ENCODE measurements around the gene PKN1.

PKN1 gene

DNA sequence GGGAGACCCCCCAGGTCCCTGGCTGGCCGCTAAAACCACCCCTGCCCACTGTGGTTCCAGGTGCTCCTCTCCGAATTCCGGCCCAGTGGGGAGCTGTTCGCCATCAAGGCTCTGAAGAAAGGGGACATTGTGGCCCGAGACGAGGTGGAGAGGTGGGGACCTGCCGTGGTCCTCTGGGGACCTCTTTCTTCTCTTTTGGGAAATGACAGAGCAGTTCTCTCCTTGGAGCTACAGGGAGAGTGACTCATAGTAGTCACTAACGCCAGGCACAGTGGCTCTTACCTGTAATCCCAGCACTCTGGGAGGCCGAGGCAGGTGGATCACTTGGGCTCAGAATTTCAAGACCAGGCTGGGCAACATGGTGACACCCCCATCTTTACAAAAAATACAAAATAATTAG lies 34.7 kb downstream of the PKN1 start:
- no peak for DNase-seq

DNA sequence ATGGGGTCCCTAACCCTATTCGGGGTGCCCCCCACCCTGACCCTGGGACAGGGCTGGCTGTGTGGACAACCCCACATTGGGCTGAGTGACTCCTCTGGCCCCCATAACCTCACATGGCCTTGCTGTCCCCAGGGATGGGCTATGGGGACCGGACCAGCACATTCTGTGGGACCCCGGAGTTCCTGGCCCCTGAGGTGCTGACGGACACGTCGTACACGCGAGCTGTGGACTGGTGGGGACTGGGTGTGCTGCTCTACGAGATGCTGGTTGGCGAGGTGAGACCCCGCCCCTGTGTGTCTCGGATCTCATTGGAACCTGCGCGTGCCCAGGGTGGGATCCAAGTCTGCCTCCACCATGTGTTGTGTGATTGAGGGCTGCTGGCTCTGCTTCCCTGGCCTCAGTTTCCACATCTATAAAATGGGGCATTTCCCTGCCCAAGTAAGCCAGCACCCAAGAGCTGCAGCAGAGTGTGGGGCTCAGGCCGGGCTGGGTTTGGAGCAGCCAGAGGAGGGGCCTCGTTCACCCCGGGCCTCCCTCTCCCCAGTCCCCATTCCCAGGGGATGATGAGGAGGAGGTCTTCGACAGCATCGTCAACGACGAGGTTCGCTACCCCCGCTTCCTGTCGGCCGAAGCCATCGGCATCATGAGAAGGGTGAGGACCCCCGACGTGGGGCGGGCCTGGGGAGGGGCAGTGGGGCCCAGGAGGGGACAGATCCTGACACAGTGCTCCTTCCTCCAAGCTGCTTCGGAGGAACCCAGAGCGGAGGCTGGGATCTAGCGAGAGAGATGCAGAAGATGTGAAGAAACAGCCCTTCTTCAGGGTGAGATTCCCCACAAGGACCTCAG lies 37.1 kb downstream of the PKN1 start:
- no peak for DNase-seq

DNA sequence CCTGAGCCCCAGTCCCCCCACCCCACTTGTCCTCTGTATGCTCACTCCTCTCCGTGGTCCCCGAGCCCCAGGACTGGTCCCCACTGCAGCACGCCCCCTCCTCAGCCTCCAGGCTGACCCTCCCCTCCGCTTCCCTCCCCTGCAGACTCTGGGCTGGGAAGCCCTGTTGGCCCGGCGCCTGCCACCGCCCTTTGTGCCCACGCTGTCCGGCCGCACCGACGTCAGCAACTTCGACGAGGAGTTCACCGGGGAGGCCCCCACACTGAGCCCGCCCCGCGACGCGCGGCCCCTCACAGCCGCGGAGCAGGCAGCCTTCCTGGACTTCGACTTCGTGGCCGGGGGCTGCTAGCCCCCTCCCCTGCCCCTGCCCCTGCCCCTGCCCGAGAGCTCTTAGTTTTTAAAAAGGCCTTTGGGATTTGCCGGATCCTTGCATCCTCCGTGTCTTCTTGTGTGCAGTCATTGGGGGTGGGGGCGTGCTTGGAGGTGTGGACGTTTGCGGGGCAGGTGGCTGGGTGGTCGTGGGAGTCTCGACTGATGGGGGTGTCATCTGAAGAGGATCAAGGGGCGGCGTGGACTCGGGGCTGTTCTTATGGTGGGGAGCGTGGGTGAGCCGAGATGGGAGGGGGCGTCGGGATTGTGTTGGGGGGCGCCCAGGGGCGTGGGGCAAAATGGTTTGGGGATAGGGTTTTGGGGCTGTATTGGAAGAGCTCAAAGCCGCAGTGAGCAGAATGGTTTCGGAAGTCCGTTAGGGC lies 38.5 kb downstream of the PKN1 start:
- DNase-seq, result no peak

DNA sequence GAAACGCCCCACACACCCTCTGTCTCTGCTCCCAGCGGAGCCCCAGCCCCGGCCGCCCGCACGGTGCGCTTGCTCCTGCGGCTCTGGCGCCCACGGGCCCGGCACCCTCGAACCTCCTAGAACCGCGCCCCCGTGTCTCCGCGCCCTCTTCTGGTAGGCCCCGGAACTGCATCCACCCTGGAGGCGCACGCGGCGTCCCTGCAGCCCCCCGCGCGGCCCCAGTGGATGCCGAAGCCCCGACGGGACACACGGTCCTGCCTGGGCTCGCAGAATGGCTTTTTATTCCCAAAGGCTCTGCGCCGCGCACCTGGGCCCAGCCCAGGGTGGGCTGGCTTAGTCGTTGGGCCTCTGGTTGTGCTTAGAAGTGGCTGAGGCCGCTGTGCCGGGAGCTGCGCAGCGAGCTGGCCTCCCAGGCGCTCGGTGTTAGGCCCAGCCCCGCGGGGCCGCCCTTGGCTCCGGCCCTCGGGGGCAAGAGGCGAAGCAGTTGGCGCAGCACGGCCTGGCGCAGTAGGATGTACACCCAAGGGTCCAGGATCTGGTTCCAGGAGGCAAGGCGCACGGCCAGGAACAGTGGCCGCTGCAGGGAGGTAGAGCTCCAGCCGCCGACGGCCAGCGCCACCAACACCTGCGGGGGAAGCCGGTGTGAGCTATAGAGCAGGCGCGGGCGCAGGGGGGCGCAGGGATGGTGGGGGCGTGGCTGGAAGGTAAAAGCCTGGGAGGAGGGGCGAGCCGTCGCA lies 39.3 kb downstream of the PKN1 start:
- DNase-seq, result no peak

DNA sequence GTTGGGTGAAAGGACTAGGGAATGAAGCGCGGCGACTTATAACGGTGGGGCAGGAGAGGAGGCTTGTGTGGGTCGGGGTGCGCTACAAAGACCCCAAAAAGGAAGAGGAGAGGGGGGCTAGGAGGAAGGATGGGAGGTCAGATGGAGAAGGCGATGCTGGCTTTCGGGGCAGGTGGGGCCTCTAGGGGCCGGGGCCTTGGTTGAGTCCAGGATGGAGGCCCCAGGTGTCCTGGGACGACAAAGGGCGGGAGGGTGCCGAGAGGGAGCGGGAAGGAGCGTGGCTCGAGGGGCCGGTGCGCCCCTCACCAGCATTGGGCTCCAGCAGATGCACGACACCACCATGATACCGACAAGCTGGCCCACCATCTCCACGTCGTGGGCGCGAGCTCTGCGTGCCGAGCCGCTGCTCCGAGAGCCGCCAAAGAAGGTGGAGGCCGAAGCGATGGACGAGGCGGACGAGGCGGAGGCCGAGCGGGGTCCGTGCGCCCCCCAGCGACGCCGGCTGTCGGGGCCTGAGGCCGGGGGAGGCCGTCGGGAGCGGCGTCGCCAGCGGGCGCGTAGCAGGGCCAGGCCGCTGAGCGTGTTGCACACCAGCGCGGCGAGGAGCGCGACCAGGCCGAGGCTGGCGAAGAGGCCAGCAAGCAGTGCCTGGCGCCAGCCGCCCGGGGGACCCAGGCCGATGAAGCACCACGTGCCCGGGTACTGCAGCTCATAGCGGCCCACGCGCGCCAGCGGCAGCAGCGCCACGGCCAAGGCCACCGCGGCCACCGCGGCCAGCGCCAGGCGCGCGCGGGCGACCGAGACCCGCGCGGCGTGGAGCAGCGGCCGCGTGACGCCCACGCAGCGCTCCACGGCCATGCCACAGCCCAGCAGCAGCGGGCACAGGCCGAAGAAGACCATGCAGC lies 40.2 kb downstream of the PKN1 start:
- DNase-seq, result no peak

DNA sequence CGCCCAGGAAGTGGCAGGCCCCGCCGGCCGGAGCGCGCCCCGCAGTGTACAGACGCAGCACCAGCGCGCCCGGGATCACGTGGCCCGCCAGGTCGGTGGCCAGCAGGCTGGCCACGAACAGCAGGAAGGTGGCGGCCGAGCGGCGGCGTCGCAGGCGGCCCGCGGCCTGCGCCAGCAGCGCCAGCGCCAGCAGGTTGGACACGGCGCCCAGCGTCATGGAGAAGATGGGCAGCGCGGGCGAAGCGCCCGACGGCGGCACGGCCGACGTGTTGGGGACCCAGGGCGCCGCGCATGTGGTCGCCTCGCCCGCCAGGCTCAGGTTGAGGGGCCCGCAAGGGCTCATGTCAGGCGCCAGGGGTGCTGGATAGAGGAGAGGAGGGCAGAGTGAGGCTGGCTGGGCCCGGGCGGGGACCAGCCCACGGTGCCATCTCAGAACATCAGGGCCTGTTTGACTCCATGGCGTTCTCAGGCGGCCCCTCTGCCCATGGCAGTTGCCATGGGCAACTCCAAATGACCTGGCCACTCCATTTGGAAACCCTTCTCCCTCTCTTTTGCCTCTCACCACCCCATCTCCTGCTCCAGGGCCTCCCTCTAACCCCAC lies 41.0 kb downstream of the PKN1 start:
- DNase-seq, result no peak

DNA sequence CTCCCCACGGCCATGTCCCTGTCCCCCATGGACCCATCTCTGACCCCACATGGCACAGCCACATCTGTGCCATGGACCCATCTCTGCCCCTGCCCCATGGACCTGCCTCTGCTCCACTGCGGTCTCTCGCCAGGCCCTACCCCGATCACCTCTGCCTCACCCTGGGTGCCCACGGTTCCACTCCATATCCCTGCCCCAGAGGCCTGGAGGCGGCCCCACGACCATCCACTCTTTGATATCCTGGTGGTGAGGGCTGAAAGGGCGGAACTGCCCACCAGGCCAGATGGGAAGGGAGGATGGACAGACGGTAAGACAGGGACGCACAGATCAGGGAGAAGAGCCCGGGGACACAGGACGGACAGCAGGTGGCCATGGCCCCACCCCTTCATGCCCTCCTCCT lies 41.7 kb downstream of the PKN1 start:
- no peak for DNase-seq

DNA sequence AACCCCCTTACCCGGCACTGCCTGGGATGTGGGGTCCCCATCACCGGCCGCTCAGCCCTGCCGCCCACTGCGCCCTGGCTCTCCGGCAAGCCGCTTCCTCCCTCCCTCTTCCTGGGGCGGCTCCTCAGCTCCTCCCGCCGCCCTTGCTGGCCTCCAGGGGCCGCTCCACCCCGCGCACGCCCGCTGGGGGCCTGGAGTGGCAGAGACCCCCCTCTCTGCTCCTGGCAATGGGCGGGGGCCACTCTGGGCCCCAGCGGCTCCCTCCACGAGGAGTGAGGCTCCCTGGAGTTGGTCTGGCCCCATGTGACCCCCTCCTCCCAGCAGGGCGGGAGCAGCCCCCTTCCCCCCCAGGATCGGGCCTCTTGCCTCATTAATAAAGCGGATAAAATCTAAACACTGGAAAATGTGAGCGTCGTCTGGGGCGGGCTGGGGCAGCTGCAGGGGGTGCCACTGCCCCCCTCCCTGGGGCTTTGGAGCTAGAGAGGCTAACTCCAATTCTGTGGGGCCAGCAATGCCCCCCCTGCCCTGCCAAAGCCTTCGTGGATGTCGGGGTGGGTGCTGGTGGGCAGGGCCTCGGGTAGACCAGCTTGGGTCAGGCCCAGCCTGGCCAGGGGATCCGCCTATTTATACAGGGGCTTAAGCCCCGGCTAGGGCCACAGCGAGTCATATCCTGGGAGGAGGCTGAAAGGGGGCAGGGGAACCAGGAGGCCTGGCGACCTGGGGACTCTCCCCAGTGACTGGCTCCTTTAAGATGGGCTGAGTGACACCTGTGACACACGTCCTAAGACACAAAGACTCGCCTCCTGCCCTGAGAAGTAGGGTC lies 42.4 kb downstream of the PKN1 start, which contains the start of gene PTGER1:
Gene PTGER1 (minus strand): TSS at position 104 of the 823 bp plus-strand sequence. CDS start 1,034 bp downstream, outside the sequence.
- peak; percentile 52 for DNase-seq

DNA sequence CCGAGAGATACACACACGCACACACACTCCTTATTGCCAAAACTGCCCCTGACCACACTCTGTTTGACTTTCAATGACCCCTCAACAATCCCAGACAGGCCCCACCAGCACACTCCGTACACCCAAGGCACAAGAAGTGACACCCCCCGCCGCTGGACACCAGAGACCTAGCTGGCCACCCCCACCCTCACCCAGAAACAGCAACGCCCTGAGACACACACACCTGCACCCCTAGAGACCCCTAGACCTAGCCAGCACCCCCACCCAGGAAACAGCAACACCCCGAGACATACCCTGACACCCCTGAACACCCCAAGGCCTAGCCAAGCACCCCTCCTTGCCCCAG lies 43.2 kb downstream of the PKN1 start:
- no peak for DNase-seq

DNA sequence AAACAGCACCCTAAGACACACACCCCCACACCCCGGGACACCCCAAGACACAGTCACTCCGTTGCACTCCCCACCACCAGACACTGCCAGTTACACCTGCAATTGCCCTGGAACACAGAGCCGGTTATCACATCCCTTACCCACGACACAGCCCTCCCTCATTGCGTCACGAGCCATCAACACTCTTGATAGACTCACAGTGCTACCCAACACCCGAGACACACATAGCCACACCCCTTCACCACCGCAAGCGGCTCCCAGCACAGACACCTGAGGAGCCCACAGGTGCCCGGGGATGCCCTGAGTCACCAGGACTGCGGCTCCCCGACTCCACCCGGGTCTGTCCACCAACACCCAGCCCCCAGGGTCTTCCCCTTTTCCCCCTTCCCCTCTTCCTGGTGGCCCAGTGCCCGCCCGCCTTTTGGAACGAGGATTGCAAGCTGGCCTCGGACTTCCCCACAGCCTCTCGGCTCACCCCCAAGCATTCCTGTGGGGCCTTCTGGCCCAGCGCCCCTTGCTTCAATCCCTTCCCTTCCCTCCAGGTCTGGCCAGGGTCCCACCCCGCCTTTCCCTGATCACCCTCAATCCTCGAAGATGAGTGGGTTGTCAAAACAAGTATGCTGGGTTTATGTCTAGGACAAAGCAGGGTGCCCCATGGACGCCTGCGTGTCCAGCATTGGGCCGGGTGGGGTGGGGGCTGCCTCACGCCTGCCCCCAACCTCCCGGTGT lies 43.7 kb downstream of the PKN1 start:
- peak; percentile 25 for DNase-seq

DNA sequence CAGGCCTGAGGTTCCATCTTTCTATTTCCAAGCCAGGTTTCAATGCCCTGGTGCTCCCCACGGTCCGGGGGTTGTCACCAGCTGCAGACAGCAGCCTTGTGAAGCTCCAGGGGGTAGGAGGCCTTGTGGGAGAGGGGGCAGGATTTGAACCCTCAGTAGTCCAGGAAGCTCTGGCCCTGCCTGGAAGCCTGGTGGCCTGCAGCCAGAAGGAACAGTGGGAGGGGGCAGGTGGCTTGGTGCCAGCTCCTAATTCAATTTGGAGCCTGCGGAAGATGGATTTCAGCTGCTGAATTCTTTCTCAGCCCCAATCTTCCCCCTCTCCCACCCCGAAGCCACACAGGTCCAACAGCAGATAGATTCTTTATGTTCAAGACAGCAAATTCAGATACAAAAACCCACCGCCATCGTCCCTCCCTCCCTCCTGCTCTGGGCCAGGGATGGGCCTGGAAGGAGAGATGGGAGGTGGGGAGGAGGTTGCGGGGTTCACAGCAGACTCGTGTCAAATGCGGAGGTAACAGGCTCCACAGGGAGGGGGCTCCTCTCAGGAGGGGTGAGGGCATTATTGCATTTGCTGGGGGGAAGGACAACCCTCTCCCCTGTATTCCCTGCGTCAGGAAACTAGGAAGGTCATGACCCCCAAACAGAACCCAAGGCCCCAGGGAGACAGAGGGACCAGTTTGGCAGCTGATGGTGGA lies 44.5 kb downstream of the PKN1 start:
- no peak for DNase-seq

DNA sequence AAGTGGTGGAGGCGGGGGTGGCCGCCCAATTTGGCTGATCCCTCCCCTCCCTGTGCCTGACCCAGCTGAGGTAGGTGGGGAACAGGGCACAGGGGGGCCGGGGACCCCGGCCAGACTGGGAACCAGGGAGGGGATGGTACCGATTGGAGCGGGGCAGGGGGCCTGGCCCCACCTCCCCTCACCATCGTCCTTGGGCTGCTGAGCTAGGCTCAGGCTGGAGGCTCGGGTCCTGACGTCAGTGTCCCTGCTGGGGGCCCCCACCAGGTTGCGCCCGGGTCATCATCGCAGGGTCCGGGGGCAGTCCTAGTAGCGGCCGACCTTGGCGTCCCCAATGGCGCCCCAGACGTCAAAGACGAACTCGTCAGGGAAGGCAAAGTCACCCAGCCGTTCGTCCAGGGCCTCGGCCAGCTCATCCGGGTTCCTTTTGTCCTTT lies 45.0 kb downstream of the PKN1 start:
- no peak for DNase-seq

DNA sequence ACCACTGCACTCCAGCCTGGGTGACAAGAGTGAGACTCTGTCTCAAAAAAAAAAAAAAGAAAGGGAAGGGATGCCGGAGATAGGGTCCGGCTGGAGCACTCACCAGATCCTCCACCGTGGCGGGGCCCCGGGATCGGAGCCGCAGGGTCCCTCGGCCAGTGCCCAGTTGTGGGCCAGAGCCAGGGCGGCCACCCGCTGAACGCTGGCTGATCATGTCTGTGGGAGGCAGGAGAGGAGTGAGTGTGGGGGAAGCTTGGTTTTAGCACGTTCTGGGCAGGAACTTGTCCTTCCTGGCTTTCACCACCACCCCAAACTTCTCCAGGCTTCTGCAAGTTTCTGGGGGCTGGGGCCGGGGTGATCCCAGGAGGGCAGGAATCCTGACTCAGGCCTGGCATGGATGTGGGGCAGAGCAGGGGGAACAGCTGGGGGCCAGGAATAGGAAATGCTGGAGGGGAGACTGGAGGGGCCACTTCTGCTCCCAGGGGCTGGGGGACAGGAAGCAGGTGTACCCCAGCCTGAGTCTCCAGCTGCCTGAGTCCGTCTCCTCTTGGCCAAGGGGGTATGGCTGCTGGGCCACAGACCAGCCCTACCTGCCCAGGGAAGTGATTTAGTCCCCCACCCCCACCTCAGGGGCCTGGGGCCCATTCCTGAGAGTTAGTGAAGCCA lies 46.3 kb downstream of the PKN1 start:
- DNase-seq, result no peak

DNA sequence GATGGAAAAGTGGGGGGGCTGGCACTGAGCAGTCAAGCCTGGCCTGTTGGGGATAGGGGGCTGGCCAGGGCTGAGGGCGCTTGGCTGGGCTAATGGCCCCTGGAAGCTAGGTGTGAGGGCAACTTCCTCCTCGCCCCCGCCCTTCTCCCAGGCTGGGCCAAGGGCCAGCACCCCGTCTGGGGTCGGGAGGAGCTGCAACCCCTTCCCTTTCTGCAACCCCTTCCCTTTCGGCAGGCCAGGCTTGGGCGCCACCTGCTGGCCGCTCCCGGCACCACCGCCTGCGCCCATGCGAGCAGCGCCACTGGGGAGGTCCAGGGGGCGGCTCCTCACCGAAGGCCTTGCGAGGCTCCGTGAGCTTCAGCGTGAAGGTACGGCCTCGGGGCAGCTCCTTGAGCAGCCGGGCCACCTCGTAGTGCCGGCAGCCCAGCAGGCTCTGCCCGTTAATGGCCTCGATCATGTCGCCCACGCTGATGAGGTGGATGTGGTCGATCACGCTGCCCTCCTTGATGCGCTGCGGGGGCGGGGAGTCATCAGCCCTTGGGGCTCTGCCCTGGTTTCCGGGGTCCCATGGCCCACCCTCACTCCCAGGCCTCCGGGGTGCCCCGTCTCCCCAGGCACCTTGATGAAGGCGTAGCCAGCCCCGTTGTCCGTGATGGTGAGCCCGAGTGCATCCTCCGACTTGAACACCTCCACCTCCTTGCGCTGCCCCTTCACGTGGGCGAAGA lies 47.0 kb downstream of the PKN1 start:
- DNase-seq, result peak; percentile 41

DNA sequence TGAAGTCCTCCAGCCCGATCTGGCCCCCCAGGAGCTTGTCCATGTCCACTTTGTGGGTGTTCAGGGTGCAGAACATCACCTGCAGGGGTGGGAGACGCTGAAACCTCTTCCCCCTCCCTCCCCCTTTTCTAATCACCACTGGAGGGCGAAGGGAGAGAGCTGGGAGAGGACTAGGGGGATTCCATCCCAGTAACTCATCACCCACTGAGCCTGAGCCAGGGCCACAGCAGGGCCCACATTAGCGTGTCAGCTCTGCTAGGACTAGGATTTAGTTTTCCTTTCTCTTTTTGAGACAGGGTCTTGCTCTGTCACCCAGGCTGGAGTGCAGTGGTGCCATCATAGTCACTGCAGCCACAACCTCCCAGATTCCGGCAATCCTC lies 47.6 kb downstream of the PKN1 start:
- DNase-seq, result no peak

DNA sequence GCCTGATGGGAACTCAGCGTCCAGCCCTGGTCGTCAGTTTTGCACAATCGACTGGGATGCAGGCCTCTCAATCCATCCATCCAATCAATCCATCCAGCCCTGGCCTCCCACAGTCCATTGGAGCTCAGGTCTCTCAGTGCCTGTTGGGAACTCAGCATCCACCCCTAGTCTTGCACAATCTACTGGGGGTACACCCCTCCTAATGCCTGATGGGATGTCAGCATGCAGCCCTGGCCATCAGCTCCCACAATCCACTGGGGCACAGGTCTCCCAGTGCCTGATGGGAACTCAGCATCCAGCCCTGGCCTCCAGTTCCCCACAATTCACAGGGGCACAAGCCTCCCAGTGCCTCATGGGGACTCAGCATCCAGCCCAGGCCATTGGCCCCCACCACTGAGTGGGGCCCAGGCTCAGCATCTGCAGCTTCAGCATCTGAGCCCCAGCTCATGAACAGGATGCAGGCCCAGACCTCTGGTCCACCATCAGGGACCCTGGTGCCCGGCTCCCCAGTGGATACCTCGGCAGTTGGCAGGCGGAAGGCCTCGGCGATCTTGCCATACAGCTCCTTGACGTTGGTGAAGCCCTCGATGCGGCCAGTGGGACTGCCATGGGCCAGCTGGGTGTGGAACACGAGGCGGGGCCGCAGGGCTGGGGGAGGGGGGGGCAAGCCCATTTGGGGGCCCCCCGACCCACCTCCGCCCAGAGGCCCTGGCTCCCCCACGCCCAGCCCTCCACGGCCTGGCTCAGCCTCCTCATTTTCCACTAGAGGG lies 49.3 kb downstream of the PKN1 start:
- DNase-seq, result no peak

DNA sequence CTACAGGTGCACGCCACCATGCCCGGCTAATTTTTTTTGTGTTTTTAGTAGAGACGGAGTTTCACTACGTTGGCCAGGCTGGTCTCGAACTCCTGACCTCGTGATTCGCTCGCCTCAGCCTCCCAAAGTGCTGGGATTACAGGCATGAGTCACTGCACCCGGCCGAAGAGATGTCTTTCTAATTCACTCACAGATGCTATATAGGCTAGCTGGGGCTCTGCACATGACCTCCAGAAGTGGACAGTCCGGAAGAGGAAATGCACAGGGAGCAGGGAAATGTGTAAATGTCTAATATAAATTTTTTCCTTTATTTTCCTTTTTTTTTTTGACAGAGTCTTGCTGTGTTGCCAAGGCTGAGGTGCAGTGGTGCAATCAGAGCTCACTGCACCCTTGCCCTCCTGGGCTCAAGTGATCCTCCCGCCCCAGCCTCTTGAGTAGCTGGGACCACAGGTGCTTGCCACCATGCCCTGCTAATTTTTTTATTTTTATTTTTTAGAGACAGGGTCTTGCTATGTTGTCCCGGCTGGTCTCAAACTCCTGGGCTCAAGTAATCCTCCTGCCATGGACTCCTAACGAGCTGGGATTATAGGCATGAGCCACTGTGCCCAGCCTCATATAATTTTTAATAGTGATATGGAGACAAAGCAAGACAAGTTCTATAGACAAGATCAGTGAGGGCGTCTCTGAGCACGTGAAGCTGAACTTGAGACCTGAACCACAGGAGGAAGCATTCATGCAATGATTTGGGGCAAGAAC lies 54.4 kb downstream of the PKN1 start:
- no peak for DNase-seq

Measured in NK-92 treated with Interleukin-12 subunit alpha and Interleukin-12 subunit beta, amount 100 ng/mL, for 24 hours (cell line).